Sigmoid colon (tissue), 4 donors: Measurements from ENCODE around the gene DYNC1I1.

ENCODE experiments used
- POLR2A ChIP-seq, 2 donors: fragments of 450-650 bp; IDR thresholded peaks; one replicate each; pipeline ENCODE4 v1.6.1; 2016; ENCODE audit warnings: antibody characterized with exemption in 2 of 2, mild to moderate bottlenecking in 2 of 2, moderate library complexity in 2 of 2
- POLR2AphosphoS5 ChIP-seq, 4 donors: sonication (generic); formaldehyde crosslinking; IDR thresholded peaks; one replicate each; pipeline ENCODE4 v1.6.1; 2017; ENCODE audit warnings: antibody characterized with exemption in 4 of 4

DNA sequence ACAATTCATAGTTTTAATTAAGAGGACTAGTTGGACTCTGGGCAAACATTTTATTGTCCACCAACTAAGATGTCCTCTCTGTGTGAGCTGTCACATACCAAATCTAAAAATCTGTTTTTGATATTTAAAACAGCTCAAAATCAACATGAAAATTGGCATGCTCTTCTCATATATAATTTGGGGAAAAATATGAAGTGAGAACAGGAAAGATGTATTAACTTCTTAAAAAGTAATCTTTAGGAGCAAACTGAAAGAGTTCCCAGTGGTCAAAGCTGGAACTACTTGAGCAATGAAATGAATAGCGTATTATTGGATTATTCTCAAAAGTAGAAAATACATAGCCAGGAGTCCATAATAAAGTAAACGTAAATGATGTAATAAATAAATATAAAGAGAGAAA lies 147.2 kb downstream of the DYNC1I1 start:
- no peak for TF ChIP-seq POLR2A (IDR thresholded peaks at IDR 0.05)
- TF ChIP-seq POLR2AphosphoS5 (IDR thresholded peaks at IDR 0.05) = no peak
